ENCODE results near the gene CD22.

The CD22 gene

GRCh38 chr19:35388277-35389054 lies 59.5 kb downstream of the CD22 start:
- Histone ChIP-seq H3K27ac (ENCODE audit: extremely low read depth, low read depth, low read length) (no peak overlapping the region), H3K9me3 (ENCODE audit: control insufficient read depth, insufficient read depth, low read depth, low read length) (peaks cover 10% of the 10 kb centered on the region), H3K36me3 (ENCODE audit: control insufficient read depth in 2 of 2, insufficient read depth in 1 of 2, low read length in 2 of 2) (peaks cover 0 to 3% of the 10 kb centered on the region in 2 experiments; a peak in 1 of 3 replicates), H3K4me1 (ENCODE audit: control insufficient read depth, insufficient read depth, low read length) (no peaks in the 10 kb centered on the region), H3K4me3 (ENCODE audit: low read depth, low read length) (no peak overlapping the region)
- TF ChIP-seq ZNF670 (tag by site-specific recombination; IDR thresholded peaks at IDR 0.05; ENCODE audit: low read depth) = no peak
- TF ChIP-seq HOXD13 (CRISPR knock-in tag; IDR thresholded peaks at IDR 0.05; ENCODE audit: borderline replicate concordance) = no peak
- TF ChIP-seq ZNF704 (tag by site-specific recombination; IDR thresholded peaks at IDR 0.05) = no peak
- TF ChIP-seq ZSCAN18 (tag by site-specific recombination; IDR thresholded peaks at IDR 0.05) = no peak
- no peak for TF ChIP-seq GLI4 (tag by site-specific recombination; IDR thresholded peaks at IDR 0.05)
- TF ChIP-seq ZNF324 (tag by site-specific recombination; IDR thresholded peaks at IDR 0.05) = no peak
- no peak for TF ChIP-seq ZNF560 (tag by site-specific recombination; IDR thresholded peaks at IDR 0.05; ENCODE audit: borderline replicate concordance)
- no peak for TF ChIP-seq ZNF473 (tag by site-specific recombination; IDR thresholded peaks at IDR 0.05)
- no peak for TF ChIP-seq ZNF596 (tag by site-specific recombination; IDR thresholded peaks at IDR 0.05)
- no peak for TF ChIP-seq FEZF1 (tag by site-specific recombination; IDR thresholded peaks at IDR 0.05)
- no peak for TF ChIP-seq ZNF837 (tag by site-specific recombination; IDR thresholded peaks at IDR 0.05)
- no peak for TF ChIP-seq ZNF157 (tag by site-specific recombination; IDR thresholded peaks at IDR 0.05)
- no peak for TF ChIP-seq ZNF26 (tag by site-specific recombination; IDR thresholded peaks at IDR 0.05)
- no peak for TF ChIP-seq ZXDB (tag by site-specific recombination; IDR thresholded peaks at IDR 0.05)
- TF ChIP-seq ZBTB1 (tag by site-specific recombination; IDR thresholded peaks at IDR 0.05) = no peak
- TF ChIP-seq ZNF148 (tag by site-specific recombination; IDR thresholded peaks at IDR 0.05; ENCODE audit: borderline replicate concordance) = no peak
- ChIA-PET CTCF (interaction anchor here (0.6 to 1.5 kb wide), 5 partner anchors 10 to 107 kb away, joined by 3 to 9 read pairs (median 3); no protein-coding TSS in a partner anchor), POLR2A (no interaction called here)

- no peaks in the 10 kb centered on the region for H3K4me1 ChIP-seq (ENCODE audit: control insufficient read depth, insufficient read depth, low read length)
- H3K4me3 ChIP-seq (ENCODE audit: low read depth, low read length) = no peak overlapping the region
- no peak overlapping the region for H3K27ac ChIP-seq (ENCODE audit: extremely low read depth, low read depth, low read length)
- ChIA-PET POLR2A (interaction anchor here (0.6 kb wide), 1 partner anchor 56 kb away, joined by 3 read pairs; no protein-coding TSS in a partner anchor), CTCF (interaction anchor here (0.7 to 0.9 kb wide), 2 partner anchors 13 to 64 kb away, joined by 3 read pairs; no protein-coding TSS in a partner anchor)
- peaks cover 12% of the 10 kb centered on the region for H3K9me3 ChIP-seq (ENCODE audit: control insufficient read depth, insufficient read depth, low read depth, low read length)
- peaks cover 0 to 3% of the 10 kb centered on the region in 2 experiments; a peak in 1 of 3 replicates for H3K36me3 ChIP-seq (ENCODE audit: control insufficient read depth in 2 of 2, insufficient read depth in 1 of 2, low read length in 2 of 2)
- TF ChIP-seq ZNF311 (tag by site-specific recombination; IDR thresholded peaks at IDR 0.05; ENCODE audit: borderline replicate concordance) (no peak), HIC1 (tag by site-specific recombination; IDR thresholded peaks at IDR 0.05) (no peak), MYNN (tag by site-specific recombination; IDR thresholded peaks at IDR 0.05; ENCODE audit: borderline replicate concordance) (no peak), OSR2 (tag by site-specific recombination; IDR thresholded peaks at IDR 0.05) (no peak), ZSCAN16 (tag by site-specific recombination; IDR thresholded peaks at IDR 0.05) (no peak), ZXDB (tag by site-specific recombination; IDR thresholded peaks at IDR 0.05) (no peak), ZNF704 (tag by site-specific recombination; IDR thresholded peaks at IDR 0.05) (no peak), ZNF174 (tag by site-specific recombination; IDR thresholded peaks at IDR 0.05) (no peak), ZNF600 (tag by site-specific recombination; IDR thresholded peaks at IDR 0.05) (no peak)
Observed at GRCh38 chr19:35389192-35389861, 60.3 kb downstream of the CD22 start.
